ENCODE measurements around the gene PRDM10.
"Not testable (repeated sequence)": the region's sequence is repeated elsewhere in the genome, so short reads cannot be mapped to it uniquely, and the experiment has no call there.

Gene PRDM10, protein sequence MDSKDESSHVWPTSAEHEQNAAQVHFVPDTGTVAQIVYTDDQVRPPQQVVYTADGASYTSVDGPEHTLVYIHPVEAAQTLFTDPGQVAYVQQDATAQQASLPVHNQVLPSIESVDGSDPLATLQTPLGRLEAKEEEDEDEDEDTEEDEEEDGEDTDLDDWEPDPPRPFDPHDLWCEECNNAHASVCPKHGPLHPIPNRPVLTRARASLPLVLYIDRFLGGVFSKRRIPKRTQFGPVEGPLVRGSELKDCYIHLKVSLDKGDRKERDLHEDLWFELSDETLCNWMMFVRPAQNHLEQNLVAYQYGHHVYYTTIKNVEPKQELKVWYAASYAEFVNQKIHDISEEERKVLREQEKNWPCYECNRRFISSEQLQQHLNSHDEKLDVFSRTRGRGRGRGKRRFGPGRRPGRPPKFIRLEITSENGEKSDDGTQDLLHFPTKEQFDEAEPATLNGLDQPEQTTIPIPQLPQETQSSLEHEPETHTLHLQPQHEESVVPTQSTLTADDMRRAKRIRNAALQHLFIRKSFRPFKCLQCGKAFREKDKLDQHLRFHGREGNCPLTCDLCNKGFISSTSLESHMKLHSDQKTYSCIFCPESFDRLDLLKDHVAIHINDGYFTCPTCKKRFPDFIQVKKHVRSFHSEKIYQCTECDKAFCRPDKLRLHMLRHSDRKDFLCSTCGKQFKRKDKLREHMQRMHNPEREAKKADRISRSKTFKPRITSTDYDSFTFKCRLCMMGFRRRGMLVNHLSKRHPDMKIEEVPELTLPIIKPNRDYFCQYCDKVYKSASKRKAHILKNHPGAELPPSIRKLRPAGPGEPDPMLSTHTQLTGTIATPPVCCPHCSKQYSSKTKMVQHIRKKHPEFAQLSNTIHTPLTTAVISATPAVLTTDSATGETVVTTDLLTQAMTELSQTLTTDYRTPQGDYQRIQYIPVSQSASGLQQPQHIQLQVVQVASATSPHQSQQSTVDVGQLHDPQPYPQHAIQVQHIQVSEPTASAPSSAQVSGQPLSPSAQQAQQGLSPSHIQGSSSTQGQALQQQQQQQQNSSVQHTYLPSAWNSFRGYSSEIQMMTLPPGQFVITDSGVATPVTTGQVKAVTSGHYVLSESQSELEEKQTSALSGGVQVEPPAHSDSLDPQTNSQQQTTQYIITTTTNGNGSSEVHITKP

DNA sequence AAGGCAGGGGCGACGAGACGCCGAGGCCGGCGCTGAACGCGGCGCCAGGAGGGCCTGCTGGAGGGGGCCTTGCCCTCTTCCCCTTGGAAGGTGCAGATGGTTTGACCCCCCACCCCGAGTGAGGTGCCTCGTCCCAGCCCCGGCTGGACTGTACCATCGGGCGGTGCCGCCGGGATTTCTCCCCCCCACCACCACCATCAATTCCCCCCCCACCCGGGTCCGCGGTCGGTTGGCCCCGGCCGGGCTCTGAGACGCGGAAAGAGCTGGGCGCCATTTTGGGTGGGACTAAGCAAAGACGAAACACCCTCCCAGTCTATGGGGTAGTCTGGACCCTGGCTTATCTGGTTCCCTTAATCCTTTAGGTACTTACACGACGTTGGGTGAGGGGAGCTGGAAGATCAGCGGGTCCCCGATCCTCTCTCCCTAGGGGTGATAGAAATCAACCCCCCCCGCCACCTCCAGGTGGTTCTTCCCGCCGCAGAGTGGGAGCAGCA, at the start of gene PRDM10:
PRDM10 (minus strand) TSS at position 484 of the 494 bp plus-strand sequence. CDS start 41,871 bp downstream, outside the sequence.
- DNase-seq, result peak; percentile 92

GRCh38 chr11:130051082-130051481, 48.4 kb upstream of the PRDM10 start:
- DNase-seq, result no peak

DNA sequence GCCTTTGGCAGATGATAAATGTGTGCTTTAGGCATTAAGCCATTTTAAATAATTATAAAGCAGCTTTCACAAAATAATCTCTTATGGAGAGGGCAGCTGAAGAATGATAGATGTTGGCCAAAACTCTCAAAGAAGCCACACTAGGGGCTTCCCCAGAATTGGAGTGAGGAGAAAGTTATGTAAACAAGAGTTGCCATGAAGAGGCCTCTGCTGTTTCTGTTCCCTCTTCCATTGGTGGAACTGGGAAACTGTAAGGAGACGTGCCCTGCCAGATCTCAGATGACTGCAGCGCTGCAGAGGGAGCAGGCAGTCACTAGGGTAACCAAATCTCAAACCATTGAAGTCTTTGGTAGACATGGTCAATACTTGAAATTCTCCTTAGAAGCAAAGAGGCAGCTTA, 47.6 kb upstream of the PRDM10 start:
- no peak for DNase-seq

DNA sequence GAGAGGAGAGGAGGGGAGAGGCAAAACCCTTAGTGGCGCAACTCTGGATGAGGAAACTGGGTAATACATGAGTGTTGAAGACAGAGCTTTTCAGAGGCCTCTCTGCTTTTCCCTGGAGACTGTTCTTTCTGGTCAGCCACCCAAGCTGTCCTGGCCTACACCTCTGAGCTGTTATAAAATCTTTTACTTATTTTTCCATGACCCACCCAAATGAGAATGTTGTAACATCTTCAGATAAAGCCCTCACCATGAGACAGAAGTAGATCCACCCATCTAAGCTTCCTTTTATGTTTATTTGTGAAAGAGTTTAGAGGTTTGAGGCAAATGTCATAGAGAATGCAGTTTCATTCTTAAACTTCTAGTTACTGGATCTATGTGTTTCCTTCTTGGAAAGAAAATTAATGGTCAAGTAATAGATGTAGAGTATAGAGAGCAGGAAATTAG, 46.7 kb upstream of the PRDM10 start:
- DNase-seq, result no peak

- DNase-seq, result no peak
Observed at GRCh38 chr11:130047141-130047540, 44.5 kb upstream of the PRDM10 start.

DNA sequence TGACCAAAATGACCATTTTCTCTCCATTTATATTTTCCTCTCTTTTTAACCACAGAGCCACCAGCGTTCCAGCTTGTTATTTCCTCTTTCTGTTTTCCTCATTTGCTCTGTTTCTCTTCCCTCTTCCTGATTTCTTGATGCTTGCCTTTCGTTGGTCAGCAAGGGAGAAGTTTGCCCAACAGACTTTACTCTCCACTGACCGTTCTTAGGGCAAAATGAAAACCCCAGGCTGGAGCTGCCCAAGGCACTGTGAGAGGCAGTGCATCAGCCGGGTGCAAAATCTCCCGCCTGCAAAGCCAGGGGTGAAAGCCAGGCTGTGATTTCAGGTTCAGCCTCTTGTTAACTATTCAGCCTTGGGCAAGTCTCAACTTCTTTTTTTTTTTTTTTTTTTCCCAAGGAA, 40.9 kb upstream of the PRDM10 start:
- no peak for DNase-seq

DNA sequence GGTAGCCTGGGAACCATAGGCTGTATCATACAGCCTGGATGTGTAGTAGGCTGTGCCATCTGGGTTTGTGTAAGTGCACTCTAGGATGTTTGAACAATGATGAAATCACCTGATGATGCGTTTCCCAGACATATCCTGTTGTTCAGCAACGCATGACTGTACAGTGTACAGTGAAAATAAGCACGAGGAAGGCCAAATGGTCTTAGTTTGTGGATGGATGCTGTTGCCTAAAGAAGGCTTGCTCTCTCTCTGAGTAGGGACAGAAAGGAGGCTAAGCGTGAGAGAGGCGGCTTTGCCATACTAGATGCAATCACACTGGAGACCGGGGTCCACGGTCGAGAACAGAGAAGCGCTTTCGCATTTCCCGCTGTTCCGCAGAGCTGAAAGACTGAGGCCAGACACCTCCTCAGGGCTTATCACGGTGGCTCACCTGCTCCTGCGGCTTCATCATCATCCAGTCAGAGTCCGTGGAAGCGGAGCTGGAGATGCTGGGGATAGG, 39.5 kb upstream of the PRDM10 start:
- DNase-seq, result no peak

DNA sequence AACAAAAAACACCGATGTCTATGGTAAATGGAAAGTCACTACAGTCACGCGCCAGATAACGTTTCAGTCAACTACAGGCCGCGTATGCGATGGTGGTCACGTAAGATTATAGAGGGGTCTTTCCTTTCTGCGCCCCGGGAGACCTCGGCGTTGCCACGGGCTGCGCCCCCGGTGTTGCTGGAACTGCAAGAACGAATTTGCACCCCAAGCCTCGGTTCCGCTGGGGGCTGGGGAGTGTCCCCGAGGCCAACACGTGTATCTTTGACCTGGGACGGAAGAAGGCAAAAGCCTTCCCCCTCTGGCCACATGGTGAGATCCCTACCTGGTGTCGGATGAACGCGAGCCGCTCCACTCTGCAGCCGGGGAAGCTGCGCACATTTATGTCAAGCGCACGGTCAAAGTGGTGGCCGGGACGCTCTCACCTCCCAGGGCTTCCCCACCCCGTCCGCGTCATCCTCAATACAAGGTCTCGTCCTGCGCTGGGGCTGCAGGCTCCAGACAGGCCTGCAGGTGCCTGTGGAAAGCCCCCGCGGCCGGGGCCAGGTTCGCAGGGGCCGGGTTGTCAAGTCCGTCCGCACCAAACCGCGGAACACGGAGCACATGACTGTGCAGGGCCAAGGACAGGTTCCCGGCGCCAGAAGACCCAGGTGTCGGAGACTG, 37.8 kb upstream of the PRDM10 start:
- DNase-seq, result no peak

DNA sequence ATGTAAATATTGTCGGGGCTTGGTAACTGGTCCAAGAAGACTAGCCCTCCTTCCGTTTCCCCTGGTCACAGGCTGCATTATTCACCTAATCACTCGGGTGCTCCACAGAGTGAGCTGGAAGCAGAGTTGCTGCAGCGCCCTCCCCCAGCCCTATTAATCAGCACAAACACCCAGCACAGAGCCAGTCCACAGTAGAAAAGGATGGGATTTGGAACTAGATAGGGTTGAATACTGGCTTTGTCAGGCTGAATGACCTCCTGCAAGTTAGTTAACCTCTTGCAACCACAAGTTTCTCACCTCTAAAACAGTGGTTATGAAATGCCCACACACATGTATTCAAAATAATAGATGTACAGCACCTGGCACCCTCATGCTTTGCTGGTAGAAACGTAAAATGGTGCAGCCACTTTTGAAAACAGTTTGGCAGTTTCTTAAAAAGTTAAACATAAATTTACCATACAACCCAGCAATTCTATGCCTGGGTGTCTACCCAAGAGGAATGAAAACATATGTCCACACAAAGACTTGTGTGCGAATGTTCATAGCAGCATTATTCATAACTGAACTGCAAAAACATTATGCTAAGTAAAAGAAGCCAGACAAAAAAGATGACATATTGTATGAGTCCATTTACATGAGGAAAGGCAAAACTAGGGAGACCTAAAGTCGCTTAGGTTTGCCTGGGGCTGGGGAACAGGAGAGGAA, 35.4 kb upstream of the PRDM10 start:
- no peak for DNase-seq

GRCh38 chr11:130037058-130037457, 34.4 kb upstream of the PRDM10 start:
- no peak for DNase-seq

DNA sequence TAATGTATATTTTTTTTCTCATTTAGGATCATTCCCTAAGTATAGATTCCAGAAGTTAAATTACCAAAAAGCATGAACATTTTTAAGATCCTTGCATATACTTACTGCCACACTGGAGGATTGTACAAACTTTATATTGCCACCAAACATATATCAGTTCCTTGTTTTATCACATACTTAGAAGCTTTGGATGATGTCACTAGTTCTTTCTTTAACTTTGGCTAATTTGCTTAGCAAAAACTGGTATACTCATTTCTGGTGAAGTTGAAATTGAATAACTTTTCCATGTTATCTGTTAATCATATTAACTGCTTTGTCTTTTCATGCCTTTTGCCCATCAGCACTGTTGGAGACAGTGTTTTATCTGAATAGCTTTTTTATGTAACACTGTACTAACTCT, 31.6 kb upstream of the PRDM10 start:
- no peak for DNase-seq

- no peak for DNase-seq
Observed at GRCh38 chr11:130032931-130033330, 30.3 kb upstream of the PRDM10 start.

DNA sequence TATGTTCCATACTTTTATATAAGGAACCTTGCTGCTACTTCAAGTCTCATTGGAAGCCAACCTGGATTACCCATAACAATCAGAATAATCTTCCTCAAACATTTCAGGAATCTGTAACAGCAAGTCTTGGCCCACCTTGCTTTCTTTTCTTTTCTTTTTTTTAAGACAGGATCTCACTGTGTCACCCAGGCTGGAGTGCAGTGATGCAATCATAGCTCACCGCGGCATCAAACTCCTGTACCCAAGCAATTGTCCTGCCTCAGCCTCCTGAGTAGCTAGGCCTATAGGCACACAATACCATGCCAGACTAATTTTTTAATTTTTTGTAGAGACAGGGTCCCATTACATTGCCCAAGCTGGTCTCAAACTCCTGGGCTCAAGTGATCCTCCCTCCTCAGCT, 29.3 kb upstream of the PRDM10 start:
- no peak for DNase-seq

GRCh38 chr11:130031056-130031455, 28.4 kb upstream of the PRDM10 start:
- DNase-seq, result no peak

GRCh38 chr11:130029137-130029536, 26.5 kb upstream of the PRDM10 start:
- DNase-seq, result no peak

- no peak for DNase-seq
Observed at GRCh38 chr11:130025371-130025770, 22.7 kb upstream of the PRDM10 start.

DNA sequence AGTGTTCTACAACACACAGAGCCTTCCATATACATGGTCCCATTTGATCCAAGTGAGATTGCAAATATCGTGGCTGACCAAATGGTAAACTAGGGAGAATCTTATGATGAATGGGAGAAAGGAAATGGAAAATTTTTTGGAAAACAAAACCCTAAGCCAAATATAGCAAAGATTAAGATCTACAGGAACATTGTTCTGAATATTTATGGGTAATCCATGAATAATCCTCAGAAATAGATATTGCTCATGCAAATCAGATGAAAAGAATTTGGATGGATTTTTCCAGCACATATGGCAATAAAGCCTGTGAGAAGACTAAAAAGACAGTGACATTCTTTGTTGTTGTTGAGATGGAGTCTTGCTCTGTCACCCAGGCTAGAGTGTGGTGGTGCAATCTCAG, 21.7 kb upstream of the PRDM10 start:
- no peak for DNase-seq

DNA sequence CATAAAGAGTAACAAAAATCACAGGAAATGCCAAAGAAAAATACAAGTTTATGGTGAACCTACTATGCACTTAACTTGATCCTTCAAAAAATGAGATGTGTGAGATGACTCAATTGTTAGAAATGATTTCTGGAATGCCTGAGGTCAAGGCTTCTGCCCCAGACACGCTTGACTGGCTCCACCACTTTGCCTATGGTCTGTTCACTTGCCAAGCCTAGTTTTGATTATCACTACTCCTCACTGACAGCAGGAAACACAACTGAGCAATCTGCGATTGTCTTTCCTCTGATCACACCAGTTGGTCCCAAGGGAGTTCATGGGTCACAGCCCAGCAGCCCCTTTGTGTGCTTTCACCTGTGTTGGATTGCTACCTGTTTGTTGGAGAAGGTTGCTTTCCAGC, 20.6 kb upstream of the PRDM10 start:
- no peak for DNase-seq

GRCh38 chr11:130022799-130023198, 20.2 kb upstream of the PRDM10 start:
- DNase-seq, result no peak

DNA sequence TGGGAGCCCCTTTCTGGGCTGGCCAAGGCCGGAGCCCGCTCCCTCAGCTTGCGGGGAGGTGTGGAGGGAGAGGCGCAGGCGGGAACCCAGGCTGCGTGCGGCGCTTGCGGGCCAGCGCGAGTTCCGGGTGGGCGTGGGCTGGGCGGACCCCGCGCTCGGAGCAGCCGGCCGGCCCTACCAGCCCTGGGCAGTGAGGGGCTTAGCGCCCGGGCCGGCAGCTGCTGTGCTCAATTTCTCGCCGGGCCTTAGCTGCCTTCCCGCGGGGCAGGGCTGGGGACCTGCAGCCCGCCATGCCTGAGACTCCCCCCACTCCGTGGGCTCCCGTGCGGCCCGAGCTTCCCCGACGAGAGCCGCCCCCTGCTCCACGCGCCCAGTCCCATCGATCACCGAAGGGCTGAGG, 19.0 kb upstream of the PRDM10 start:
- not testable (repeated sequence) for DNase-seq

- DNase-seq, result no peak
Observed at GRCh38 chr11:130020323-130020722, 17.7 kb upstream of the PRDM10 start.

DNA sequence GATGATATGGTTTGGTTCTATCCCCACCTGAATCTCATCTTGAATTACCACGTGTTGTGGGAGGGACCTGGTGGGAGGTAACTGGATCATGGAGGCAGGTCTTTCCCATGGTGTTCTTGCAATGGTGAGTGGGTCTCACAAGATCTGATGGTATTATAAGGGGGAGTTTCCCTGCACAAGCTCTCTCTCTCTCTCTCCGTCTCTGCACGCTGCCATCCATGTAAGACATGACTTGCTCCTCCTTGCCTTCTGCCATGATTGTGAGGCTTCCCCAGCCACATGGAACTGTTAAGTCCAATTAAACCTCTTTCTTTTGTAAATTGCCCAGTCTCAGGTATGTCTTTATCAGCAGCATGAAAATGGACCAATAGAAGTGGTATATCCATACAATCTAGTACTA, 13.2 kb upstream of the PRDM10 start:
- DNase-seq, result not testable (repeated sequence)
